GM19099 (cell line): Measurements from ENCODE around the gene ZNF23.

Experiments
- POLR2A ChIP-seq: IDR thresholded peaks from 3 replicates; pipeline ENCODE4 v1.6.1; 2011; ENCODE audit warnings: low read depth; ENCODE audit not compliant: insufficient read length; ENCODE audit errors: extremely low read depth

The ZNF23 gene

DNA sequence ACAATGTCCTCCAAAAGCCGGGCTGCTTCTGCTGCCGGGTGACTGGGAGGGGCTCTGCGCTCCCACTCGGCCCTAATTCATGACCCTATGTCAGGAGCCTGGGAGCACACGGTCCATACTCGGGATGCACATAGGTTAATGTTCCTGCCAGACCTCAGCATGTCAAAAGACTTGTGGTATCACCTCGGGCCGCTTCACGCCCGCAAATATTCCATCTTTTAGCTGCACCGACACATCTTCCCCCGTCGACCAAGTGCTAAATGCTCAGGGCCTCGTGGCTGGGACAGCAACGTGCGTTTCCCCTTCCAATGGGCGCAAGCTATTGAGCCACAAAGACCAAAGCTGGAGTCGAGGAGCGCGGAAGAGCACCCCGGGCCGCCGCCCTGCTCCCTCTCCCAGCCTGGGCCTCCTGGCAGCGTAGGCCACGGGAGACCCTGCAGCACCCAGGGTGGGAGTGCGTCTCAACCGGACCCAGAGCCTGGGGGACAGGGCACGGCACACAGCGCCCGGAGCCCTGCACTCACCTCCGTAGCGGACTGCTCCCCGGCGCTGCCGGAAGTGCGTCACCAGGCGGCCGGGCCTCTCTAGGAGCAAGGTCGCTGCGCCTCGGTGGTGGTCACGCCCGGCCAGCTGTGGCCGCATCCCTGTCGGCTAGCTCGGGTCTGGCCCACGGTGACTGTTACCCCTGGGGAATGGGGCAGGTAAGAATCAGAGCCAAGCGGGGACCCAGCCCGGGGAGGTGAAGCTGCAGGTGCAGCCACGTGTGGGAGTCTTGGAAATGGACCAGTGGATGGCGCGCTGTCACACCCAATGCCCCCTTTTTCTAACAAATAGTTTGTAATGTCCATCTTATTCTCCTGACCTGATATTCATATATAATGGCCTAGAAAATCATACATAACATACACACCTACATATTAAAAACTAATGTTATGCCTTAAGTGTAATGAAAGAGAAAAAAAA is at the start of gene ZNF23:
TSS of gene ZNF23 (minus strand) at position 562 of the 963 bp plus-strand sequence. CDS start 5,451 bp downstream, outside the sequence.
- TF ChIP-seq POLR2A = peak; percentile 97

GRCh38 chr16:71507061-71507460 is 45.0 kb upstream of the ZNF23 start:
- no peak for TF ChIP-seq POLR2A

DNA sequence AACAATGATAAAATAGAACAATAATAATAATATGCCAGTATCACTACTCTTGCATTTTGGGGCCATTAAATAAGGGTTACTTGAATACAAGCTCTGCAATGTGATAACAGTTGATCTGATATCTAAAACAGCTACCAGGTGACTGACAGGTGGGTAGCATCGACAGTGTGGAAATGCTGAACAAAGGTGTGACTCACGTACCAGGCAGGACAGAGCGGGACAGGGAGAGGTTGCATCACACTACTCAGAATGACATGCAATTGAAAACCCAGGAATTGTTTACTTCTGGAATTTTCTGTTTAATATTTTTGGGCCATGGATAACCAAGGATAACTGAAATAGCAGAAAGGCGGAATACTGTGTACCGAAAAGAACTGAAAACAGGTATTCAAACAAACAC is 42.9 kb upstream of the ZNF23 start:
- no peak for TF ChIP-seq POLR2A

DNA sequence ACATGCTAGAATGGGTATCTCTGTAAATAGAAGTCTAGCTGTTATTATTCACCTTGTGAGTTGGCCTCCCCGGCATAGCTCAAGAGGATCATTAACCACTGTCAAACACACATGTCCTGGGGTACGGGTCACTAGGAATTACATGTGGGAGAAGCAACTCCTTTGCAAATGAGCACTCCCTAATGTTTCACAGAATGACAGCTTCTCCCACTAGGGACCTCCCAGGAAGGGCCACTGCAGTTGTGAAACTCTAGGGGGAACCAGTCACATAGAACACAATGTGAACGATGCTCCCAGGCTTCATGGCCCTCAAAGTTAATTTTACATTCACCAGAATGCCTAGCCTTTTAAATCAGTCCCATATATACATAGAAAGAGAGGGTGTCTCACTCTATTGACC is 39.5 kb upstream of the ZNF23 start:
- no peak for TF ChIP-seq POLR2A

DNA sequence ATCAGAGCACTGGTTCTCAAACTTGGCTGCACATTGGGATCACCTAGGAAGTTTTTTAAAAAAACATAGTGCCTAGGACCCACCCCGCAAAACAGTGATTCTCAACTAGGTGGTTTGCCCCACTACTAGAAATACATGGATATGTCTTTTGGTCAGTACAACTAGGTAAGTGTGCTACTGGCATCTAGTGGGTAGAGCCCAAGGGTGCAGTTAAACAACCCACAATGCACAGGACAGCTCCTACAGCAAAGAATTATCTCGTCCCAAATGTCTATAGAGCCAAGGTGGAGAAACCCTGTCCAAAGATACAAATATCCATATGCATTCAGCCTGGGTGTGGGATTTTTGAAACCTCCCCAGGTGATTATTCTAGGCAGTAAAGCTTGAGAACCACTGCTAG is 38.9 kb upstream of the ZNF23 start:
- no peak for TF ChIP-seq POLR2A

DNA sequence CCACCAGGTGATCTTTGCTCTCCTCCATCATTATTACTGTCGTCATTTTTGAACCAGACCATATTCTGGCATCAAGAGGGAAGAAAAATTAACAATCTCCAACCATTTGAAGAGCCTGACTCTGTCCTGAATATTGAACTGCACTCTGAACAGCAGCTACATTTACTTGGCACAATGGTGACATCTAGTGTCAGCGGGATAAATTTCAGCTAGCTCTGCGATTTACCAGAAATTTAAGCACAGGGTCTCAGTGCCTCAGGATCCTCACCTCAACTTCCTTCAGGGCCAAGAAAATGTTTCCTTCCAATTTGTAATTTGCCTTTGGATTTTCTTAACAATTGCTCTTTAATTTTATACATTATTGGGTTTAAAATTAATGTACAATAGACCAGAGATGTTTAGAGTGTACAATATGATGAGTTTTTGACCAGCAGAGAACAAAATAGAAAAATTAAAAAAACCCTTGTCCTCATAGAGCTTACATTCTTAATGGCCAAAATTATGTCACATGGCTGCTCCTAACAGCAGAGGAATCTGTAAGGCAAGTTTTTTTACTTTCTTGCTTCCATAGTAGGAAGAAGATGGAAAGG is 37.8 kb upstream of the ZNF23 start:
- TF ChIP-seq POLR2A = no peak

GRCh38 chr16:71498031-71498430 is 36.0 kb upstream of the ZNF23 start:
- no peak for TF ChIP-seq POLR2A

DNA sequence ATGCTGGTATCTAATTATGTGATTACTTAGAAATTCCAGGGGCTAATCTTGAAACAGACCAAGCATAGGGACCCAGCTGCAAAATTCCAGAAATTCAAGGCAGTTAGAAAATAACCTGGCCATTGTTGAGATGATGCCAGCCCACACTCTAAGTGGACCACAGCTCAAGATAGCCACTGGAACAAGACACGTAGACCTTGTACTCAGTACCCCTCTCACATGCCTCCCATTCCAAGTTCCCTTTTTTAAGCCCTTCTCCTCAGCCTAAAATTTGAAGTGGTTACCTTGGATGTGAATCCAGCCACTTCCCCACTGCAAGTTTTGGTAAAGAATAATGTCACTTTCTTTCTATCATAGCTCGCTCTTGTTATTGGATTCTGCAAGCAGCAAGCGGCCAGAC is 31.2 kb upstream of the ZNF23 start:
- TF ChIP-seq POLR2A = no peak

GRCh38 chr16:71492786-71493185 is 30.7 kb upstream of the ZNF23 start:
- TF ChIP-seq POLR2A = no peak

DNA sequence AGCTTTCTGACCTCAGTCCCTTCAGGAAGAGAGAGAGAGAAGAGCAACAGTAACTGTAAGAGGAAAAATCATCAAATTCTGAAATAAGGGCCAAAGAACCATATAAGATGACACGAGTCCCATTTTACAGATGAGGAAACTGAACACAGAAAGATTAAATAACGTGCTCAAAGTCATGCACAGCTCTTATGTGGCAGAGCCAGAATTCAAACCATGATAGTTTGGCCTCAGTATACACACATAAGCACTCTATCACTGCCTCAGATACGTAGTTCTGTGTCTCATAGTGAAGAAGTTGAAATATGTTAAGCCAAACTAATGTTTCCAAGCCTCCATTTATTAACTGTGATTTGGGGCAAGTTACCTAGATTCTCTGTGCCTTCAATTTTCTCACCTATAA is 29.0 kb upstream of the ZNF23 start:
- no peak for TF ChIP-seq POLR2A

GRCh38 chr16:71490361-71490760 is 28.3 kb upstream of the ZNF23 start:
- no peak for TF ChIP-seq POLR2A

DNA sequence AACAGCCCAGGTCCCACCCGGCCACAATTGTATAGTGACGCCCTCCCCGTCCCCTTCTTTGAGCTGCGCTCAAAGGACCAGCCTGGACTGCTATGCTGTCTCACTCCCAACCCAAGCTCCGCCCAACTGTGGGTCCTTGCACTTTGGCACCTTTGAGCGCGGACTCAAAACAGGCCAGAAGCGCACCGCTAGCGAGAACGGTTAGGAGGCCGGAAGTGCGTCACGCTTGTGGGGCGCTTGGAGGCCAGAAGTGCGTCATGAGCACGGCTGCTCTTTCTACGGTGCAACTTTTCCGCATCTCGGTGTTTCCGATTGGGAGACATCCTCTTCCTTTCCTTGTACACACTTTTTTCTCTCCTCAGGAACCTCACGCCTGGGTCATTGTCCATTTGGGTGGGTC is 27.1 kb upstream of the ZNF23 start, which contains the start of gene ZNF19:
TSS of gene ZNF19 (minus strand) at position 203 of the 400 bp plus-strand sequence. CDS start 7,210 bp downstream, outside the sequence.
- no peak for TF ChIP-seq POLR2A

- TF ChIP-seq POLR2A = peak; percentile 82
Observed at GRCh38 chr16:71484006-71484893, 22.2 kb upstream of the ZNF23 start.

DNA sequence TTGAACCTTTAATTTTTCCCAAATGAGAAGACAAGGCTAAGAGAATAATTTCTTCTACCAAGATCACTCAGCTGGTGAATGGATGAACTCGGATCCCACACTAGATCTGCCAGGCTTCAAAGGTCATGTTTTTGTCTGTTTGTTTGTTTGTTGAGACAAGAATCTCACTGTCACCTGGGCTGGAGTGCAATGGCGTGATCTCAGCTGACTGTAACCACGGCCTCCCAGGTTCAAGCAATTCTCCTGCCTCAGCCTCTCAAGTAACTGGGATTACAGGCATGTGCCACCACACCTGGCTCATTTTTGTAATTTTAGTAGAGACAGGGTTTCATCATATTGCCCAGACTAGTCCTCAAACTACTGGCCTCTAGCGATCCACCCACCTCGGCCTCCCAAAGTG is 20.5 kb upstream of the ZNF23 start:
- TF ChIP-seq POLR2A = no peak

DNA sequence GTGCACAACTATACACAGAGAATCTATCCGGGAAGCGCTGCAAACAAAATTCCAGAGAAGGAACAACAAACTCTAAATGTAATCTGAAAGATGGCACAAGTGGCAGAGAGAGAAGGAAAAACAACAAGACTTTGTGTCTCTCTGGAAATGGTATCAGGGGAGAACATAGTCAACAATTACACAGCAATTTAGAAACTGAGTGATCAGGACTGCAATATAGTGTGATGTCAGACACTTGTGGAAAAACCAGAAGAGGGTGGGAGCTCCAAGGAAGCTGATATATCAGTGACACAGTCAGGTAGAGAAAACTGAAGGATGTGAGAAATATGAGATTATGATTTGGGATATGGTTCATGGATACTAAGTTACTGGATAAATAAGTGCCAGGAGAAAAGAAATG is 18.9 kb upstream of the ZNF23 start:
- no peak for TF ChIP-seq POLR2A
